ENCODE measurements around the gene ASCC3.

Gene ASCC3

GRCh38 chr6:100488244-100488643 lies 392.9 kb downstream of the ASCC3 start:
- no peak for DNase-seq

GRCh38 chr6:100487638-100488037 lies 393.5 kb downstream of the ASCC3 start:
- DNase-seq, result no peak

GRCh38 chr6:100485268-100485667 lies 395.9 kb downstream of the ASCC3 start:
- DNase-seq, result no peak

- no peak for DNase-seq
Observed at GRCh38 chr6:100484474-100484873, 396.7 kb downstream of the ASCC3 start.

- DNase-seq, result no peak
Observed at GRCh38 chr6:100482698-100483097, 398.4 kb downstream of the ASCC3 start.

GRCh38 chr6:100479179-100480035 lies 401.7 kb downstream of the ASCC3 start:
- no peak for DNase-seq

GRCh38 chr6:100475554-100476320 lies 405.4 kb downstream of the ASCC3 start:
- no peak for DNase-seq

GRCh38 chr6:100473182-100473581 lies 407.9 kb downstream of the ASCC3 start:
- no peak for DNase-seq

GRCh38 chr6:100472674-100473073 lies 408.5 kb downstream of the ASCC3 start:
- DNase-seq, result no peak

GRCh38 chr6:100470422-100471120 lies 410.6 kb downstream of the ASCC3 start:
- DNase-seq, result no peak

- DNase-seq, result no peak
Observed at GRCh38 chr6:100469101-100469859, 411.8 kb downstream of the ASCC3 start.

- no peak for DNase-seq
Observed at GRCh38 chr6:100468016-100468622, 413.0 kb downstream of the ASCC3 start.

- DNase-seq, result no peak
Observed at GRCh38 chr6:100467129-100468015, 413.8 kb downstream of the ASCC3 start.

GRCh38 chr6:100466410-100467128 lies 414.6 kb downstream of the ASCC3 start:
- DNase-seq, result peak; percentile 53

- DNase-seq, result peak; percentile 38
Observed at GRCh38 chr6:100465701-100466409, 415.3 kb downstream of the ASCC3 start.

GRCh38 chr6:100464903-100465700 lies 416.0 kb downstream of the ASCC3 start, which contains the start of gene SIM1:
Gene SIM1 (minus strand): TSS chr6:100464921. CDS start chr6:100463468, 1,453 bp downstream.
- peak; percentile 96 for DNase-seq

- peak; percentile 57 for DNase-seq
Observed at GRCh38 chr6:100464162-100464851, 416.8 kb downstream of the ASCC3 start.

- no peak for DNase-seq
Observed at GRCh38 chr6:100463630-100464161, 417.4 kb downstream of the ASCC3 start.
